Measurements from ENCODE around the gene ULK4. TPM values are rescaled to one million over a fixed set of nuclear protein-coding genes. Genes with fewer than 3 reads are reported as not detected.

ULK4 gene
- total and polyA plus RNA-seq, 2 of the 4 experiments (the other 2 are of a cell fraction): 2.7 to 5.0 TPM

- peaks cover 2% of the 10 kb centered on the region for H3K9me3 ChIP-seq (ENCODE audit: control insufficient read depth, insufficient read depth, low read length)
- TF ChIP-seq BHLHE40 (IDR thresholded peaks at IDR 0.05; ENCODE audit: low read depth, low read length): no peak
- no peak for TF ChIP-seq SMC3 (IDR thresholded peaks at IDR 0.05; ENCODE audit: low read depth, low read length)
- no peak for TF ChIP-seq MAZ (IDR thresholded peaks at IDR 0.05; ENCODE audit: borderline replicate concordance, low read depth, low read length)
- no peak for TF ChIP-seq MAFK (IDR thresholded peaks at IDR 0.05; ENCODE audit: low read depth, low read length)
- TF ChIP-seq RCOR1 (IDR thresholded peaks at IDR 0.05; ENCODE audit: insufficient replicate concordance, low read length): no peak
- no peak overlapping the region for H3K4me2 ChIP-seq (ENCODE audit: low read depth, low read length)
- no peak overlapping the region for H2BK15ac ChIP-seq (ENCODE audit: low read depth, low read length)
- H3K9ac ChIP-seq (ENCODE audit: low read depth, low read length): no peak overlapping the region
- no peak for ATAC-seq (ENCODE audit: low read depth)
- H2BK20ac ChIP-seq (ENCODE audit: low read depth, low read length): no peak overlapping the region
- DNase-seq: no peak
- H2AFZ ChIP-seq (replicated peaks; ENCODE audit: low read length, poor library complexity): no peak overlapping the region
- dilution Hi-C loops (cut with HindIII; ENCODE audit: low sequenced_read_pairs, unreplicated experiment) (no loop called here), intact Hi-C loops (cut with micrococcal nuclease) (no loop called here), in situ Hi-C loops (cut with MboI; ENCODE audit: low sequenced_read_pairs) (no loop called here)
- no peaks in the 10 kb centered on the region for H3K9me1 ChIP-seq (ENCODE audit: insufficient read depth, low read length)
- H2BK5ac ChIP-seq (ENCODE audit: low read depth, low read length, poor library complexity, severe bottlenecking): no peak overlapping the region
- H4K20me1 ChIP-seq (ENCODE audit: insufficient read depth, low read length): no peaks in the 10 kb centered on the region
- H2AK9ac ChIP-seq (replicated peaks; ENCODE audit: low read depth, low read length, poor library complexity): no peak overlapping the region
- H3K4ac ChIP-seq (ENCODE audit: low read depth, low read length): no peak overlapping the region
- H3K4me3 ChIP-seq (ENCODE audit: insufficient read depth, low read depth, low read length): no peak overlapping the region
- H3K23ac ChIP-seq (ENCODE audit: low read depth, low read length): no peak overlapping the region
- ChIA-PET CTCF (no interaction called here), POLR2A (ENCODE audit: unreplicated experiment) (no interaction called here)
- no peaks in the 10 kb centered on the region for H3K36me3 ChIP-seq (ENCODE audit: control insufficient read depth, insufficient read depth, low read length)
- no CpG with 5 or more reads among the region's 4 CpGs for WGBS, 2 experiments (ENCODE audit: extremely low coverage in 2 of 2, insufficient read length in 1 of 2)
- H3K27ac ChIP-seq (ENCODE audit: insufficient read depth, low read length): no peak overlapping the region
- H4K8ac ChIP-seq (ENCODE audit: low read depth in 2 of 2, low read length in 2 of 2): no peak overlapping the region
- no peak overlapping the region for H3K14ac ChIP-seq (replicated peaks; ENCODE audit: low read depth, low read length)
- no peak overlapping the region for H3K18ac ChIP-seq (ENCODE audit: low read depth, low read length)
- no TSS peak for BruUV-seq (replicated peaks)
- H4K91ac ChIP-seq (ENCODE audit: insufficient read depth, low read depth, low read length): no peak overlapping the region
- H3K79me1 ChIP-seq (ENCODE audit: low read depth in 1 of 2, low read length in 2 of 2): no peaks in the 10 kb centered on the region
- H3K56ac ChIP-seq (ENCODE audit: extremely low read depth, insufficient read depth, low read length): no peak overlapping the region
- no peaks in the 10 kb centered on the region for H3K27me3 ChIP-seq (ENCODE audit: control insufficient read depth, insufficient read depth, low read length)
- no peak overlapping the region for H4K5ac ChIP-seq (ENCODE audit: low read depth, low read length)
- no peaks in the 10 kb centered on the region for H3K4me1 ChIP-seq (ENCODE audit: control insufficient read depth, insufficient read depth, low read length)
- H2BK120ac ChIP-seq (ENCODE audit: low read depth, low read length): no peak overlapping the region
- no peak overlapping the region for H2AK5ac ChIP-seq (ENCODE audit: low read depth, low read length)
Observed at GRCh38 chr3:42002790-42003189, 40.9 kb upstream of the ULK4 start.
